Stimulated activated CD4-positive, alpha-beta T cell treated with anti-CD3 and anti-CD28 coated beads, Interleukin-15, amount 100 ng/mL, for 24 hours (primary cell): ENCODE results near the gene TK2.

Source experiments
- DNase-seq: peaks from one replicate; pipeline ENCODE4 v3.0.0-alpha.2; 2020

TK2 gene

DNA sequence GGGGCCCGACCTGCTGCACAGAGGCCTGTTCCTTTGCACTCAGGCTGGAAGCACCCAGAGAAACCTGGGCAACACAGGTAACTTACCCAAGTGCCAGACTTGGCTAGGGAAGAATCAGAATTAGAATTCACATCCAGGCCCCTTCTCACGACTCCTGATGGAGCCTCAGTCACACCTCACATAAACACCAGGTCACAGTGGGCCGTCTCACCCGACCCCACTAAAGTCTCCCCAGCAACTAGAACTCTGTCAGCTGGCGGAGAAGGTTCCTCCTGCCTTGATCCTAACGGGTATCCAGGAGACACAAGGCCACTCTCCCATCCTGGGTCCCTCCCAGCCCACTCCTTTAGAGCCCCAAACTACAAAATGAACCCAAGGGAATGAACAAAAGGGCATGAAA, 6.4 kb downstream of the TK2 start:
- DNase-seq, result no peak

DNA sequence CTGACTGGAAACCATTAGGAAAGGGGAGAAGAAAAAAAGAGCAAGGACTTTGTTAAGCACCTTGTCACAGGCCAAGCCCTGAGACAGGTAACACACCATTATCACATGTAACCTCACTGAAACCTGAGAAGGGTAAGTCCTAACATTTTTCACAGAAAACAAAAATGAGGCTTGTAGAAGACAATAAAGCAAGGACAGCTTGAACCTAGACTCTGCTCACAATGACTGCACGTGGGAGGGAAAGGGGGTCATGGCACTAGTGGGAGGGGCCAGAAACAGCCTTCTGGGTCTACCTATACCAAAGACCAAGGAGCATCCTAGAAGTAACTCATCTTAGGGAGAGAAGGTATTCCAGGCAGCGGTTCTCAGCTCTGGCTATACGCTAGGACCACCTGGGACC, 7.5 kb downstream of the TK2 start:
- DNase-seq, result no peak

DNA sequence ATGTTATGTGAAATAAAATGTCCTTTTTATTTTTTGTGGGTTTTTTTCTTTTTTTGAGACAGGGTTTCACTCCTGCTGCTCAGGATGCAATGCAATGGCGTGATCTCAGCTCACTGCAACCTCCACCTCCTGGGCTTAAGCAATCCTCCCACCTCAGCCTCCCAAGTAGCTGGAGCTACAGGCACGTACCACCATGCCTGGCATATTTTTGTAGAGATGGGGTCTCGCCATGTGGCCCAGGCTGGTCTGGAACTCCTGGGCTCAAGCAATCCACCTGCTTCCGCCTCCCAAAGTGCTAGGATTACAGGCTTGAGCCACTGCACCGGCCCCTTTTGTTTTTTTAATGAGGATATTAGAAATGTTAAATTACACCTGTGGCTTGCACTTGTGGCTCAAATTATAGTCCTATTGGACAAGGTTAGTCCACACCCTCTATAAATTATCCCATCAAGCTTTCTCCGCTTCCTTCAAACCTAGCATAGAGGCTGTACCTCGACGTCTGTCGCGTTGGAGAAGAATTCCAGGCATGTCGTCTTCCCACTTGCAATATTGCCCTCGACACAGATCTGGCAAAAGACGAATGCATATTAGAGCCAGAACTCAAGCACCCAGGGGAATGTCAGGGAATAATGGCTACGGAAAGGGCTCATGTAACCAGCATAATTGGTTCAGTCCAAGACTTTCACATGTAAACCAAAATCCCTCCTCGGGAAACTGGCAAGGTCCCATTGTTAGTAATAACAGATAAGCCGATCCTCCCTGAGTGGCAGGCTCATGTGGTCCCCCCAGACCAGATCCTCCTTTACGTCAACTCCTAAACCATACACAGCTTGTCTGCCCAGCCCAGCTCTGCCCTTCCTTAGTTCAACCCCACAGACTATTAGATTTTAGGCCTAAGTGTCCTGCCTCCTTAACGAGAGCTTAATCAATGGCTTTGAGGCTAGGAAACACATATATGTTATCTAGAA, 8.2 kb downstream of the TK2 start:
- DNase-seq, result no peak

GRCh38 chr16:66539623-66540469, 10.1 kb downstream of the TK2 start:
- no peak for DNase-seq

GRCh38 chr16:66538910-66539309, 11.0 kb downstream of the TK2 start:
- no peak for DNase-seq

- no peak for DNase-seq
These were observed 12.7 kb downstream of the TK2 start for GRCh38 chr16:66537236-66537635.

DNA sequence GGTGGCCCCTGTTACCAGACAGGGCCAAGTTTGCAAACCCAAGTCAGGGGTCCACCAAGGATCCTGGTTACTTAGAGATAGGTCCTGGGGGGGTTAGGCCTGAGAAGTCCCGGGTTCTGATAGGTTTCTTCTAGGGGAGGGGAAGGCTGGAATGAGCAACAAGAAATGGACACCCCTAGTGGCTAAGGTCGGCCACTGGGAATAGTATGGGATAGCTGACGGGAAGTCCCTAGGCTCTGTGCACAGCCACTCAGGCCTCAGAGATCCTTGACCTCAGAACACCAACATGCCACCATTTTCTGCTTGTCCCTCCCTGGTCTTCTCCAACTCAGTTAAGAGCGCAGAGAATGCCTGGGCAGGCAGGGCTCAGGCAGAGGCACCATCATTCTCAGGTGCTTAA, 13.4 kb downstream of the TK2 start:
- no peak for DNase-seq

- DNase-seq, result no peak
These were observed 15.5 kb downstream of the TK2 start for GRCh38 chr16:66534376-66534799.

DNA sequence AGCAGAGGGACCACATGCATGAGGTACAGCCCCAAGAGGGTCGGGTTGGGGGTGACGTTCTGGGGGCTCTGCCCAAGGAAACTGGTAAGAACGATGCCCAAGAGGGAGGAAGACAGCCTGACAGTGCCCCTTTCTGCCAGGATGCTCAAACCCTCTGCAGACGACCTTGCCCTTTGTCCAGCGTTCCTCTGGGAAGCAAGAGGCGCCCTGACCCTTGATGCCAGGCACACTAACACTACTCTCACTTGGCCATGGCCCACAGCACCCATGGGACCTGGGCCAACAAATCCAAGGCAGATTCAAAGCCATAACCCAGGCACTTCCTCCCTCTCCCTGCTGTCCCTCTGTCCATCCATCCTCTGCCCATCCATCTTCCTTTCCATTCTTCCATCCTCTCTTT, 20.4 kb downstream of the TK2 start:
- DNase-seq, result no peak

DNA sequence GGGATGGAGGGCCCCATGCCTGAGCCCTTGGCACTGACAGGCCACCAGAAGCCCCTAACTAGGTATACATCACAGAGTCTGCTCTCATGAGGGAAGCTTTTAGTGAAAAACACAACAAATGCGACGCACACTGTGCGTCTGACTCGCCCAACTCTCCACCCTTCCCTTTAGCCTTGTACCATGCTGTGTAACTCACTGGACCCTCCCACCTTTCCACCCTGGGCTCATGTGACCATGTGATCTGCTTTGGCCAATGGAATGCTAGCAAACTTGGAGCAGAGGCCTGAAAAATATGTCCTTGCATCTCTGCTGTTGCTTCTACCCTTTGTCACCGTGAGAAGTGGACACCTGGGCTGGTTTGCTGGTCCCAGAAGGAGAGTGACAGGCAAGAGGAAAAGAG, 21.6 kb downstream of the TK2 start:
- DNase-seq, result no peak

- no peak for DNase-seq
These were observed 24.3 kb downstream of the TK2 start for GRCh38 chr16:66525396-66526180.

DNA sequence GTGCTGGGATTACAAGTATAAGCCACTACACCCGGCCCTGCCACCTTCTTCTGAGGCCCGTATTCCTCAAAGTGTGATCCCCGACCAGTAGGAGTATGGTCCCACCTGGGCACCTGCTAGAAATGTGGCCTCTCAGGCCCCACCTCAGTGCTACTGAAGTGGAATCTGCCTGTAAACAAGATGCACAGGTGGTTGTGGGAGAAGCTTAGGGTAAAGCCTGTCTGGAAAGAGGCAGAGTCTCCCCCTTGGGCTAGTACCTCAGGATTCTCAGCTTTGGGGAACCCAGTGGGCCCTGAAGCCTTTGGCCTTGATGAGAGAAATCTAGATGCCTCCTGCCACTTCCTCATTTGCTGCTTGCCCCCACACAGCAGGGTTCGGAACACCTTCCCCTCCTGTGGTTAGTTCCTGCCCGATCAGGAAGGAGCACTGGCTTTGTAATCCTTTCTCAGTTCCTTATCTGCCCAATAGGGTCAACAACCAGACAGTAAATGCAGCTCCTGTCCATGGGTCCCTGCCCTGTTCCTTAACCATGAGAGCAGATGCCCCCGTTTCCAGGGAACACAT, 25.2 kb downstream of the TK2 start:
- peak; percentile 31 for DNase-seq

- peak; percentile 37 for DNase-seq
These were observed 26.0 kb downstream of the TK2 start for GRCh38 chr16:66523861-66524354.

GRCh38 chr16:66522816-66523590, 26.9 kb downstream of the TK2 start:
- no peak for DNase-seq

DNA sequence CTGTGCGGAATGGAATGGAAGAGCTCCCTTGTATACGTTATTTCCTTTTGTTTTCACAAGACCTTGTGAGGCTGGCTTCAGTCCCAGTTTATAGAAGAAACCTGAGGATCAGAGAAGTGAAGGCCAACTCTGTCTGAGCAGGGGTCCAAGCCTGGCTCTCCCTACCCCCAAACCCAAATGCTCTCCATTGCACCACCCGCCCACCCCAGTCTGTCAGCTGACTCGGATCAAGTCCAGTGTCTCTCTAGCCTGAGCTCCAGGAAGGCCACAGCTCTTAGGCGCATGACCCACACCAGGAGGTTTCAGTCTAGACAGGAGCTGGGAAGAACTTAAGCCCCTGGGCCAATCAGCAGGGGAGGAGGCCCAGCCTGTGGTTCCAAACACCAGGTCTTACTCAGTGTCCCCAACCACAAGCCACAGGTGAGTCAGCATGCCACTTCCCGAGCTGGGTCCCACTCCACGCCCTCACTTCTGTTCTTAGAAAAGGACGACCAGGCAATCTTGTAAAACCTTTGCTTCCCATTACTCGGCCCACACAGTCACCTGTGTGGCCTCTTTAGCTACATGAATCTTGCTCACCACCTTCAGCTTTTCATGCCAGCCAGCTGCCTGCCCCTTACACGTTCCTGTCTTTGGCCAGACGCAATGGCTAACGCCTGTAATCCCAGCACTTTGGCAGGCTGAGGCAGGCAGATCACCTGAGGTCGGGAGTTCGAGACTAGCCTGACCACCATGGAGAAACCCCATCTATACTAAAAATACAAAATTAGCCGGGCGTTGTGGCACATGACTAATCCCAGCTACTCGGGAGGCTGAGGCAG, 27.8 kb downstream of the TK2 start:
- peak; percentile 97 for DNase-seq

GRCh38 chr16:66521252-66521713, 28.6 kb downstream of the TK2 start:
- no peak for DNase-seq

GRCh38 chr16:66520406-66521170, 29.3 kb downstream of the TK2 start:
- DNase-seq, result no peak

DNA sequence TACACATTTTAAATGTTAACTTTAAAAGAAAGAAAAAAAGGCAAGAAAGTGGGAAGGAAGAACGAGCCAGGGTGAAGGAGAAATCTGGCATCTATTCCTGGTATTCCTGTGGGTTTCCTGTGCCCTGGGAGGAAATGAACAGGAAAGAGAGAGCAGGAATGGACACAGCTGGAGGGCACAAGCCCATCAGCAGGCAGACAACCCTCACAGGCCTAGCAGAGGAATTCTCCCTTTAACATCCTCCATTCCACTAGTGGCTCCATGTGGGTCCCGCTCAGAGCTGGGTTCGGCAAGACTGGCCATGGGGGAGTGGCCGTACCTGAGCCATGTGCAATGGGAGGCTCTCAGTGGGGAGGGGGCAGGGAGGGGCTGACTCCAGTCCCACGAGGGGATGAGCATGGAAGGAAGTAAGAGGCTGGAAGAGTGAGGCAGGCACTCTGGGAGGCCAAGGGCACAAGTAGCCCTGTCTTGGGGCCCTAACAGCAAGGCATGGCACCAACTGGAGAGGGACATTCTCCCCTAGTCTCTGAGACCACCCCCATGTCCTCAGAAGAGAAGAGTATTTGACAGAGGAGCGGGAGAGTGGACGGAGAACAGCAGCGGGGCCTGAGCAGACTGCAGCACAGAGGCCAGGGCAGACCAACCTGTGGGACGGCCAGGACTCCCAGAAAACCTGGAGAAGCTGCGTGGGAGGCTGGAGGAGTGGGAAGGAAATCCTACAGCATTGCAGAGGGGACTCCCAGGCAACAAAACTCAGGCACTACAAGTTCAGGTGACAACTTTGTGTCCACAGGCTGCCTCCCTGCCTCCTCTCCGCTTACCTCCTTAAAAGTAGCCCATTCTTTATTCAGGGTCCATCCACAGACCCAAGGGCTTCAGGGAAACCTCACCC, 30.2 kb downstream of the TK2 start:
- DNase-seq, result no peak
